SK-N-SH treated with all-trans-retinoic acid at 6 μM for 48 hours (cell line): Measurements from ENCODE around the gene ANXA7.

ENCODE experiments used
- ATAC-seq: fragments of 200-7000 bp; cut with Tn5 transposase; 3 replicates; pipeline ENCODE4 v1.9.1; 2020; ENCODE audit warnings: mild to moderate bottlenecking, moderate library complexity
- ARNTL ChIP-seq: fragments of 450-650 bp; formaldehyde crosslinking; IDR thresholded peaks from 2 replicates; pipeline ENCODE4 v1.5.0; 2020; ENCODE audit warnings: low read depth, mild to moderate bottlenecking, moderate library complexity, borderline replicate concordance
- BACH2 ChIP-seq: fragments of 250-450 bp; sonication (Bioruptor Pico); IDR thresholded peaks from 2 replicates; pipeline ENCODE4 v1.9.0; 2021; ENCODE audit warnings: mild to moderate bottlenecking, borderline replicate concordance
- CSDC2 ChIP-seq: fragments of 250-450 bp; sonication (Bioruptor Pico); IDR thresholded peaks from 2 replicates; pipeline ENCODE4 v1.5.0; 2020; ENCODE audit warnings: mild to moderate bottlenecking, moderate library complexity
- ESRRG ChIP-seq: fragments of 250-450 bp; sonication (Bioruptor Pico); IDR thresholded peaks from 2 replicates; pipeline ENCODE4 v1.6.1; 2021; ENCODE audit warnings: mild to moderate bottlenecking
- GLIS3 ChIP-seq: fragments of 250-450 bp; sonication (Bioruptor Pico); IDR thresholded peaks from 2 replicates; pipeline ENCODE4 v1.5.0; 2020; ENCODE audit warnings: mild to moderate bottlenecking, moderate library complexity
- ISL1 ChIP-seq: fragments of 250-450 bp; sonication (Bioruptor Pico); IDR thresholded peaks from 2 replicates; pipeline ENCODE4 v2.1.2; 2022; ENCODE audit warnings: mild to moderate bottlenecking, moderate library complexity
- OSR1 ChIP-seq: fragments of 250-450 bp; sonication (Bioruptor Pico); IDR thresholded peaks from 2 replicates; pipeline ENCODE4 v1.8.0; 2022; ENCODE audit warnings: moderate library complexity, mild to moderate bottlenecking, inconsistent platforms
- PPARA ChIP-seq: fragments of 250-450 bp; sonication (Bioruptor Pico); IDR thresholded peaks from 2 replicates; pipeline ENCODE4 v1.5.0; 2020; ENCODE audit warnings: mild to moderate bottlenecking, borderline replicate concordance
- RARB ChIP-seq: fragments of 250-450 bp; sonication (Bioruptor Pico); IDR thresholded peaks from 2 replicates; pipeline ENCODE4 v1.8.0; 2021; ENCODE audit warnings: mild to moderate bottlenecking, moderate library complexity
- TCF4 ChIP-seq: fragments of 250-450 bp; sonication (Bioruptor Pico); IDR thresholded peaks from 2 replicates; pipeline ENCODE4 v1.8.0; 2021; ENCODE audit warnings: mild to moderate bottlenecking, moderate library complexity, borderline replicate concordance
- TOX ChIP-seq: fragments of 250-450 bp; sonication (Bioruptor Pico); IDR thresholded peaks from 2 replicates; pipeline ENCODE4 v1.8.0; 2021; ENCODE audit warnings: mild to moderate bottlenecking, moderate library complexity, borderline replicate concordance
- ZC3H10 ChIP-seq: fragments of 250-450 bp; sonication (Bioruptor Pico); IDR thresholded peaks from 2 replicates; pipeline ENCODE4 v1.5.1; 2021; ENCODE audit warnings: mild to moderate bottlenecking, moderate library complexity
- ZFP3 ChIP-seq: fragments of 250-450 bp; sonication (Bioruptor Pico); IDR thresholded peaks from 2 replicates; pipeline ENCODE4 v1.5.0; 2020; ENCODE audit warnings: mild to moderate bottlenecking, moderate library complexity
- ZFP30 ChIP-seq: fragments of 450-650 bp; formaldehyde crosslinking; IDR thresholded peaks from 2 replicates; pipeline ENCODE4 v1.5.0; 2022; ENCODE audit warnings: mild to moderate bottlenecking, moderate library complexity
- ZNF565 ChIP-seq: fragments of 450-650 bp; formaldehyde crosslinking; conservative IDR thresholded peaks from 2 replicates; pipeline ENCODE4 v1.5.0; 2020; ENCODE audit warnings: low read depth, mild to moderate bottlenecking, moderate library complexity
- ZNF70 ChIP-seq: fragments of 450-650 bp; formaldehyde crosslinking; IDR thresholded peaks from 2 replicates; pipeline ENCODE4 v1.5.0; 2020; ENCODE audit warnings: mild to moderate bottlenecking, moderate library complexity
- ZNF8 ChIP-seq: fragments of 450-650 bp; formaldehyde crosslinking; IDR thresholded peaks from 2 replicates; pipeline ENCODE4 v1.5.0; 2020; ENCODE audit warnings: mild to moderate bottlenecking, moderate library complexity
- TF ChIP-seq, protein P1 (sequence below): fragments of 250-450 bp; sonication (Bioruptor Pico); IDR thresholded peaks from 2 replicates; pipeline ENCODE4 v1.5.1; 2021; ENCODE audit warnings: mild to moderate bottlenecking, moderate library complexity
- TF ChIP-seq, protein P2 (sequence below): fragments of 250-450 bp; sonication (Bioruptor Pico); IDR thresholded peaks from 2 replicates; pipeline ENCODE4 v1.8.0; 2020; ENCODE audit warnings: mild to moderate bottlenecking, moderate library complexity, borderline replicate concordance
- TF ChIP-seq, protein P3 (sequence below): fragments of 250-450 bp; sonication (Bioruptor Pico); IDR thresholded peaks from 2 replicates; pipeline ENCODE4 v1.5.1; 2020; ENCODE audit warnings: low read depth, mild to moderate bottlenecking, moderate library complexity
- TF ChIP-seq, protein P4 (sequence below): fragments of 250-450 bp; sonication (Bioruptor Pico); IDR thresholded peaks from 2 replicates; pipeline ENCODE4 v1.8.0; 2021; ENCODE audit warnings: low read depth, mild to moderate bottlenecking, moderate library complexity, borderline replicate concordance
- TF ChIP-seq, protein P5 (sequence below): fragments of 250-450 bp; sonication (Bioruptor Pico); IDR thresholded peaks from 2 replicates; pipeline ENCODE4 v1.5.0; 2020; ENCODE audit warnings: mild to moderate bottlenecking, moderate library complexity

ANXA7 gene

DNA sequence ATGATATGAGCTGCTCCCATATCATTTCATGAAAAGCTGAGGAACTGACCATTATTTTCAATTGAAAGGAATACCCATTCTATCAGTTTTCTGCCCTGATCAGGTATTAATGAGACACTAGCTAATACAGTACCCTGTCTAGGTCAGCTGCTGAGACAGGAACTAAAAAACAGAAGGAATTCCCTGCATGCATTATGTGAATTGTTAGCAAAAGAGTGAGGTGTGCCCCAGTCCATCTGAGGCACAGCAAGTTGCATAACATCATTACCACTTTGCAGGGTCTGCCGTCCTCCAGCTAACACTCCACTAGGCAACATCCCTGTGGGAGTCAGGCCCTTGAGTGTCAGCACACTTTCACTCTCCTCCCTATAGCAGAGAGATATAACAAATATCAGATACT, 30.6 kb upstream of the ANXA7 start:
- ATAC-seq = no peak
- no peak for TF ChIP-seq ZFP30 (CRISPR knock-in tag)
- no peak for TF ChIP-seq GLIS3 (CRISPR knock-in tag)
- TF ChIP-seq ESRRG (CRISPR knock-in tag) = no peak
- TF ChIP-seq TCF4 (CRISPR knock-in tag) = no peak
- TF ChIP-seq BACH2 (CRISPR knock-in tag) = no peak
- no peak for TF ChIP-seq PPARA (CRISPR knock-in tag)
- no peak for TF ChIP-seq ARNTL (CRISPR knock-in tag)
- no peak for TF ChIP-seq RARB (CRISPR knock-in tag)
- TF ChIP-seq CSDC2 = no peak
- TF ChIP-seq, protein P1, sequence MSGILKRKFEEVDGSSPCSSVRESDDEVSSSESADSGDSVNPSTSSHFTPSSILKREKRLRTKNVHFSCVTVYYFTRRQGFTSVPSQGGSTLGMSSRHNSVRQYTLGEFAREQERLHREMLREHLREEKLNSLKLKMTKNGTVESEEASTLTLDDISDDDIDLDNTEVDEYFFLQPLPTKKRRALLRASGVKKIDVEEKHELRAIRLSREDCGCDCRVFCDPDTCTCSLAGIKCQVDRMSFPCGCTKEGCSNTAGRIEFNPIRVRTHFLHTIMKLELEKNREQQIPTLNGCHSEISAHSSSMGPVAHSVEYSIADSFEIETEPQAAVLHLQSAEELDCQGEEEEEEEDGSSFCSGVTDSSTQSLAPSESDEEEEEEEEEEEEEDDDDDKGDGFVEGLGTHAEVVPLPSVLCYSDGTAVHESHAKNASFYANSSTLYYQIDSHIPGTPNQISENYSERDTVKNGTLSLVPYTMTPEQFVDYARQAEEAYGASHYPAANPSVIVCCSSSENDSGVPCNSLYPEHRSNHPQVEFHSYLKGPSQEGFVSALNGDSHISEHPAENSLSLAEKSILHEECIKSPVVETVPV (CRISPR knock-in tag) = no peak
- TF ChIP-seq, all 23 proteins: peak for 0

DNA sequence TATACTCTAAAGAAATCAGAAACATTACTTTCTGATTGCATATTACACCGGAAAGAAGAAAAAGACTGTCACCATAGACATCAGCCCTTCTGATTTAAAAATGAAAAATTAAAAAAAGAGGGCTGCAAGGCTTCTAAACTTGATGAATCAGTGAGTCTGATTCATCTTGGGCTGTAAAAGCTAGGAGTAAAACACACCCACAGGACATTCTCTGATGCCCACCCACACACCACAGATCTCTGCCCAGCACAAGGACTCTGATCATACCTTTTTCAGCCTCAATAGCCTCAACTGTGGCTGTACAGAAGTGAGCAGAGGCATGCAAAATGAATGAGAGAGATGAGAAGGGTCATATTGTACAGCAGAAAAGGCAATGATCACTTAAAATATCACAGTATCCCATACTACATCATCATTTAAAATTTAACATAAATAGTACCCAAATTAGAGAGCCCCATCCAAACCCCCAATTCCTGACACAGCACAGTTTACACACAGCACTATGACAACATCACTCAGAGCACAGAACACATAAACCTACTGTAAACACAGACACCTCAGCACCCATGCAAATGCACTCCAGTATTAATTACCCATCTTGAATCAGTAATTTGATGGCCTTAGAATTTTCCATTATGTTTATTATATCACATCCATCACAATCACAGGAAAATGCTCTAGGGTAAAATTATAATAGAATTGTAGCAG, 25.9 kb upstream of the ANXA7 start:
- peak; percentile 47; the same call in 2 of the 3 replicates for ATAC-seq
- TF ChIP-seq ARNTL (CRISPR knock-in tag) (no peak), ZNF8 (CRISPR knock-in tag) (no peak), ZC3H10 (no peak), OSR1 (no peak), RARB (CRISPR knock-in tag) (no peak)
- TF ChIP-seq, protein P2, sequence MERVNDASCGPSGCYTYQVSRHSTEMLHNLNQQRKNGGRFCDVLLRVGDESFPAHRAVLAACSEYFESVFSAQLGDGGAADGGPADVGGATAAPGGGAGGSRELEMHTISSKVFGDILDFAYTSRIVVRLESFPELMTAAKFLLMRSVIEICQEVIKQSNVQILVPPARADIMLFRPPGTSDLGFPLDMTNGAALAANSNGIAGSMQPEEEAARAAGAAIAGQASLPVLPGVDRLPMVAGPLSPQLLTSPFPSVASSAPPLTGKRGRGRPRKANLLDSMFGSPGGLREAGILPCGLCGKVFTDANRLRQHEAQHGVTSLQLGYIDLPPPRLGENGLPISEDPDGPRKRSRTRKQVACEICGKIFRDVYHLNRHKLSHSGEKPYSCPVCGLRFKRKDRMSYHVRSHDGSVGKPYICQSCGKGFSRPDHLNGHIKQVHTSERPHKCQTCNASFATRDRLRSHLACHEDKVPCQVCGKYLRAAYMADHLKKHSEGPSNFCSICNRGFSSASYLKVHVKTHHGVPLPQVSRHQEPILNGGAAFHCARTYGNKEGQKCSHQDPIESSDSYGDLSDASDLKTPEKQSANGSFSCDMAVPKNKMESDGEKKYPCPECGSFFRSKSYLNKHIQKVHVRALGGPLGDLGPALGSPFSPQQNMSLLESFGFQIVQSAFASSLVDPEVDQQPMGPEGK = no peak

DNA sequence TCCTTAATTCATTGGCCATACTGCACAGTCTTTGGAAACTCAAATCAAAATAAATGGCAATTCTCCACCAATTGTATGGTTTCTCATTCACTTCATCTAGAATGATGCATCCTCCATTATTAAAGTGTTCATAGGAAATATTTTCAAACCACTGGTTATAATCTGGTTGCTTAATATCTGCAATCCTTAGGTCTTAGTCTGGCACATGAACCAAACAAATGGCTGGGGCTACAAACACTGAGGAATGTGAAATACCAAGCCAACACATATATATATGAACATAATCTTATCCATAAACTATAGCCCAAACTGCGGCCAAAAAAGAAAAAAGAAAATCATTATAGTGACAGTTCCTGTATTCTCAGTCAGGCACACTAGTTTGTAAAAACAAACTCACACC, 25.2 kb upstream of the ANXA7 start:
- ATAC-seq = no peak
- TF ChIP-seq, protein P2 = no peak
- TF ChIP-seq, protein P1 (CRISPR knock-in tag) = no peak
- TF ChIP-seq BACH2 (CRISPR knock-in tag) (no peak), PPARA (CRISPR knock-in tag) (no peak), ISL1 (CRISPR knock-in tag) (no peak), ZFP3 (no peak), TCF4 (CRISPR knock-in tag) (no peak), ARNTL (CRISPR knock-in tag) (no peak), ZNF70 (no peak), ZNF8 (CRISPR knock-in tag) (no peak), CSDC2 (no peak)
- TF ChIP-seq, protein P3, sequence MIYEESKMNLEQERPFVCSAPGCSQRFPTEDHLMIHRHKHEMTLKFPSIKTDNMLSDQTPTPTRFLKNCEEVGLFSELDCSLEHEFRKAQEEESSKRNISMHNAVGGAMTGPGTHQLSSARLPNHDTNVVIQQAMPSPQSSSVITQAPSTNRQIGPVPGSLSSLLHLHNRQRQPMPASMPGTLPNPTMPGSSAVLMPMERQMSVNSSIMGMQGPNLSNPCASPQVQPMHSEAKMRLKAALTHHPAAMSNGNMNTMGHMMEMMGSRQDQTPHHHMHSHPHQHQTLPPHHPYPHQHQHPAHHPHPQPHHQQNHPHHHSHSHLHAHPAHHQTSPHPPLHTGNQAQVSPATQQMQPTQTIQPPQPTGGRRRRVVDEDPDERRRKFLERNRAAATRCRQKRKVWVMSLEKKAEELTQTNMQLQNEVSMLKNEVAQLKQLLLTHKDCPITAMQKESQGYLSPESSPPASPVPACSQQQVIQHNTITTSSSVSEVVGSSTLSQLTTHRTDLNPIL (CRISPR knock-in tag) = no peak
- TF ChIP-seq, all 23 proteins: peak for 0

DNA sequence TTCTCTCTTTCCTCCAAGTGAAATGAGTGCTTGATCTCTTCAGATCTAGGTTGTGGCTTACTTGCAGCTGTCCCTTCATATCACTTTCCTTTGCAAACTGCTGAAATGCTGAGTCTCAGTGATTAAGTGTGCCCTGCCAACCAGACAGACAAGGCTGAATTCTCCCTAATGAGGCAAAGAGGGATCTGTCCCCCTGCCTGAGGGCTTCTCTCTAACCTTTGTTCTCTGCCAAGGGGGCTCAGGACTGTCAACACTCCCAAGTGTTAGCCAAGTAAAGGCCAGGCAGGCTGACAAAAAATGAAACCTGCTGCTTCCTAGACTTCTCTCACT, 19.6 kb upstream of the ANXA7 start, which contains the start of gene MSS51:
Gene MSS51 (minus strand): TSS at position 24 of the 330 bp plus-strand sequence. CDS start 5,277 bp downstream, outside the sequence.
- no peak for ATAC-seq
- no peak for TF ChIP-seq ZFP3
- TF ChIP-seq, protein P4, sequence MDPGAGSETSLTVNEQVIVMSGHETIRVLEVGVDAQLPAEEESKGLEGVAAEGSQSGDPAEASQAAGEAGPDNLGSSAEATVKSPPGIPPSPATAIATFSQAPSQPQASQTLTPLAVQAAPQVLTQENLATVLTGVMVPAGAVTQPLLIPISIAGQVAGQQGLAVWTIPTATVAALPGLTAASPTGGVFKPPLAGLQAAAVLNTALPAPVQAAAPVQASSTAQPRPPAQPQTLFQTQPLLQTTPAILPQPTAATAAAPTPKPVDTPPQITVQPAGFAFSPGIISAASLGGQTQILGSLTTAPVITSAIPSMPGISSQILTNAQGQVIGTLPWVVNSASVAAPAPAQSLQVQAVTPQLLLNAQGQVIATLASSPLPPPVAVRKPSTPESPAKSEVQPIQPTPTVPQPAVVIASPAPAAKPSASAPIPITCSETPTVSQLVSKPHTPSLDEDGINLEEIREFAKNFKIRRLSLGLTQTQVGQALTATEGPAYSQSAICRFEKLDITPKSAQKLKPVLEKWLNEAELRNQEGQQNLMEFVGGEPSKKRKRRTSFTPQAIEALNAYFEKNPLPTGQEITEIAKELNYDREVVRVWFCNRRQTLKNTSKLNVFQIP (CRISPR knock-in tag) = no peak
- no peak for TF ChIP-seq TOX (CRISPR knock-in tag)
- no peak for TF ChIP-seq ZNF565 (CRISPR knock-in tag)
- TF ChIP-seq, protein P5, sequence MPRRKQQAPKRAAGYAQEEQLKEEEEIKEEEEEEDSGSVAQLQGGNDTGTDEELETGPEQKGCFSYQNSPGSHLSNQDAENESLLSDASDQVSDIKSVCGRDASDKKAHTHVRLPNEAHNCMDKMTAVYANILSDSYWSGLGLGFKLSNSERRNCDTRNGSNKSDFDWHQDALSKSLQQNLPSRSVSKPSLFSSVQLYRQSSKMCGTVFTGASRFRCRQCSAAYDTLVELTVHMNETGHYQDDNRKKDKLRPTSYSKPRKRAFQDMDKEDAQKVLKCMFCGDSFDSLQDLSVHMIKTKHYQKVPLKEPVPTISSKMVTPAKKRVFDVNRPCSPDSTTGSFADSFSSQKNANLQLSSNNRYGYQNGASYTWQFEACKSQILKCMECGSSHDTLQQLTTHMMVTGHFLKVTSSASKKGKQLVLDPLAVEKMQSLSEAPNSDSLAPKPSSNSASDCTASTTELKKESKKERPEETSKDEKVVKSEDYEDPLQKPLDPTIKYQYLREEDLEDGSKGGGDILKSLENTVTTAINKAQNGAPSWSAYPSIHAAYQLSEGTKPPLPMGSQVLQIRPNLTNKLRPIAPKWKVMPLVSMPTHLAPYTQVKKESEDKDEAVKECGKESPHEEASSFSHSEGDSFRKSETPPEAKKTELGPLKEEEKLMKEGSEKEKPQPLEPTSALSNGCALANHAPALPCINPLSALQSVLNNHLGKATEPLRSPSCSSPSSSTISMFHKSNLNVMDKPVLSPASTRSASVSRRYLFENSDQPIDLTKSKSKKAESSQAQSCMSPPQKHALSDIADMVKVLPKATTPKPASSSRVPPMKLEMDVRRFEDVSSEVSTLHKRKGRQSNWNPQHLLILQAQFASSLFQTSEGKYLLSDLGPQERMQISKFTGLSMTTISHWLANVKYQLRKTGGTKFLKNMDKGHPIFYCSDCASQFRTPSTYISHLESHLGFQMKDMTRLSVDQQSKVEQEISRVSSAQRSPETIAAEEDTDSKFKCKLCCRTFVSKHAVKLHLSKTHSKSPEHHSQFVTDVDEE (CRISPR knock-in tag) = no peak
- TF ChIP-seq OSR1 = no peak
- TF ChIP-seq CSDC2 = no peak
